Cardiac muscle cell (in vitro differentiated cells and primary cell): ENCODE data around the gene C2CD4B. TPM values are rescaled to one million over a fixed set of nuclear protein-coding genes. Genes with fewer than 3 reads are reported as not detected.

ENCODE experiments used
- DNase-seq, 2 donors: peaks; one replicate each; pipeline versions ENCODE4 v3.0.0 to v3.0.0-alpha.2; 2010 to 2017; ENCODE audit warnings: low read depth in 1 of 2, low spot score in 1 of 2
- H3K27ac ChIP-seq: fragments of 200-600 bp; sonication (generic); 2 replicates; pipeline ENCODE4 v1.5.1; 2016
- H3K27me3 ChIP-seq: fragments of 200-600 bp; sonication (generic); 2 replicates; pipeline ENCODE4 v1.6.0; 2016; ENCODE audit warnings: control low read depth
- H3K36me3 ChIP-seq: fragments of 200-600 bp; sonication (generic); 2 replicates; pipeline ENCODE4 v1.5.1; 2016; ENCODE audit warnings: control low read depth
- H3K4me1 ChIP-seq: fragments of 200-600 bp; sonication (generic); 2 replicates; pipeline ENCODE4 v1.8.1; 2017; ENCODE audit warnings: low read depth, mild to moderate bottlenecking, mixed run types
- H3K4me3 ChIP-seq: fragments of 200-600 bp; sonication (generic); 2 replicates; pipeline ENCODE4 v1.5.1; 2016; ENCODE audit warnings: mild to moderate bottlenecking
- H3K9me3 ChIP-seq: fragments of 200-600 bp; sonication (generic); 2 replicates; pipeline ENCODE4 v1.5.1; 2017; ENCODE audit warnings: low read depth, mild to moderate bottlenecking, control low read depth
- polyA plus RNA-seq: library from polyadenylated mRNA; unstranded; fragments of >200 nt; fragmentation: Nextera tagmentation; extraction: Ambion mirVana; gene quantifications from 2 replicates; pipeline ENCODE4 v1.2.1, GENCODE V29; 2016
- total RNA-seq: library from RNA; depleted of rRNA; stranded (reverse); fragments of >200 nt; gene quantifications from 2 replicates; pipeline ENCODE4 v1.2.3, GENCODE V29; 2016
- TF ChIP-seq, protein P1 (sequence below): IDR thresholded peaks from 2 replicates; pipeline ENCODE4 v1.5.1; 2012; ENCODE audit warnings: low read depth, mild to moderate bottlenecking, low read length

C2CD4B gene
- total and polyA plus RNA-seq, 2 experiments from 2014 or later, result 0.15 TPM; not detected in 1

DNA sequence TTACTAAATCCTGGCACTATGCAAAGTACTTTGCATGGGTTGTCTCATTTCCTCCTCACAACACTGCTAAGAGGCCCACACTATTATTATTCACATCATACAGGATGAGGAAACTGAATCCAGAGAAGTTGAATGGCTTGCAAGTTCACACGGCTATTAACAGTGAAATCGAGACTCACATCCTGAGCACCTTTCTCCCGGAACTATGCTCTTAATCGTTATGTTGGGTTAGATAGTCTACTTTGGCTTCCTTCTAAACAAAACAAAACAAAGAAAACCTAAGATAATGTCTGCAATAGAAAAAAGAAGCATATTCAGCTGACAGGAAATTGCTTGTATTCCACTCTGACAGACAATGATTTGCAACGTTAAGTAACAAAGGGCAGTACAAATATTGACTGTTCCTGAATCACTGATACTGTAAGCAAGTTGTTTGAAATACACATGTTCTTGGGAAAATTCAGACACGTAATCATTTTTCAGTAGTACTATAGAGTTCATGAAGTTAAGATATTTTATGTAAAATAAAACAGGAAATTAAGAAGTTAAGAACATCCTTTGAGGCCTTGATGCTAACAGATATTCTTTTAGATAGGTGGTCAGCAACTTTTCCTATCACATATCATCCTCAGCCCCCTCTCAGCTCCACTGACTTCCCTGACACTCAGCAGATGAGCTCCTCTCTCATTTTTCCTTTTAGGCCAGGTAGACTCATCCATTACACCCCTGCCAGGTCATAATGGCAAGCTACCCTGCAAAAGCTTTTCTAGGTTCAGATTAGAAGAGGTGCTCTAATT, 40.7 kb downstream of the C2CD4B start:
- H3K4me1 ChIP-seq, result no peaks in the 10 kb centered on the region
- H3K27me3 ChIP-seq, result no peaks in the 10 kb centered on the region
- no peaks in the 10 kb centered on the region for H3K36me3 ChIP-seq
- TF ChIP-seq, protein P1, sequence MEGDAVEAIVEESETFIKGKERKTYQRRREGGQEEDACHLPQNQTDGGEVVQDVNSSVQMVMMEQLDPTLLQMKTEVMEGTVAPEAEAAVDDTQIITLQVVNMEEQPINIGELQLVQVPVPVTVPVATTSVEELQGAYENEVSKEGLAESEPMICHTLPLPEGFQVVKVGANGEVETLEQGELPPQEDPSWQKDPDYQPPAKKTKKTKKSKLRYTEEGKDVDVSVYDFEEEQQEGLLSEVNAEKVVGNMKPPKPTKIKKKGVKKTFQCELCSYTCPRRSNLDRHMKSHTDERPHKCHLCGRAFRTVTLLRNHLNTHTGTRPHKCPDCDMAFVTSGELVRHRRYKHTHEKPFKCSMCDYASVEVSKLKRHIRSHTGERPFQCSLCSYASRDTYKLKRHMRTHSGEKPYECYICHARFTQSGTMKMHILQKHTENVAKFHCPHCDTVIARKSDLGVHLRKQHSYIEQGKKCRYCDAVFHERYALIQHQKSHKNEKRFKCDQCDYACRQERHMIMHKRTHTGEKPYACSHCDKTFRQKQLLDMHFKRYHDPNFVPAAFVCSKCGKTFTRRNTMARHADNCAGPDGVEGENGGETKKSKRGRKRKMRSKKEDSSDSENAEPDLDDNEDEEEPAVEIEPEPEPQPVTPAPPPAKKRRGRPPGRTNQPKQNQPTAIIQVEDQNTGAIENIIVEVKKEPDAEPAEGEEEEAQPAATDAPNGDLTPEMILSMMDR, result no peak
- H3K4me3 ChIP-seq, result no peak overlapping the region
- no peak overlapping the region for H3K27ac ChIP-seq
- no peaks in the 10 kb centered on the region for H3K9me3 ChIP-seq
- DNase-seq, result peak in 1 of 2 donors; percentile 60

DNA sequence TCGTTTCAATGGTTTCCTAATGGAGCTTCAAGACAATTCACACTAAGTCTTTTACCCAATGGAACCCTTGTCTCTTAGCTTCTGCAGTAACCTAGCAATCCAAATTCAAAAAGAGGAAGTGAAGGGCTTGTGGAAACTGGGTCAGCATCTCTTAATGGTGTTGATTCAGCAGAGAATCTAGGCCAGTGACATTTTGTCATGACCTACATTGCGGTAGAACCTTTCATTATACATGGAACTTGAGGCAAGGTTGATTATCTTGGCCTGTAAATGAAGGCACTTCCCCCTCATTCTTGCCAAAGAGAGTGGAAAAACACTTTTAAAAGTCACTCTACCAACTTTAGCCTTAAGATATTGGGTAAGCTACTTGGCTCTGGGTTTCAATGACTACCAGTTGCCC, 42.8 kb downstream of the C2CD4B start:
- Histone ChIP-seq H3K9me3 (no peaks in the 10 kb centered on the region), H3K27ac (no peak overlapping the region), H3K4me1 (no peaks in the 10 kb centered on the region), H3K36me3 (no peaks in the 10 kb centered on the region), H3K27me3 (no peaks in the 10 kb centered on the region), H3K4me3 (no peak overlapping the region)
- DNase-seq, result no peak
- TF ChIP-seq, protein P1, result no peak

DNA sequence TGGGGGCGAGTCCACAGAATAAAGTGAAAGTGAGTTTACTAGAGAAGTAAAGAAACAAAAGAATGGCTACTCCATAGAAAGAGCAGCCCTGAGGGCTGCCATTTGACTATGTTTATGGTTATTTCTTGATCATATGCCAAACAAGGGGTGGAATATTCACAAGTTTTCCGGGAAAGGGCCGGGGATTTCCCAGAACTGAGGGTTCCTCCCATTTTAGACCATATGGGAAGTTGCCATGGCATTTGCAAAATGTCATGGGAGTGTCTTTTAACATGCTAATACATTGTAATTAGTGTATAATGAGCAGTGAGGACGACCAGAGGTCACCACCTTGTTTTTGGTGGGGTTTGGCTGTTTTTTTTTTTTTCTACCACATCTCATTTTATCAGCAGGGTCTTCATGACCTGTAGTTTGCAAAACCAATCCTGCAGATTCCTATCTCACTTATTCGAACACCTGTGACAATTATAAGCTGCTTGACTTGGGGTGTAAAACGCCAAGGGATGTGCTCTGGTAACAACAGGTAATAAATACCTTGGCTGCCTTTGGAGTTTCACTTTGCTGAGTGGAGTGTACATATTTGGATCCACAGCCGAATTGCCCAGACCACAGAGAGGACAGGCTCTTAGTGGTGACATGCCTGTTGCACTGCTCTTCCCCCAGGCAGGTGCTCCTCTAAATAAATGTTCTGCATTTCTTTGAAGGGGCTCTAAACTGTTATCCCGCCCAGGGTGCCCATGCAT, 43.6 kb downstream of the C2CD4B start:
- H3K27me3 ChIP-seq, result no peaks in the 10 kb centered on the region
- no peaks in the 10 kb centered on the region for H3K4me1 ChIP-seq
- TF ChIP-seq, protein P1, result no peak
- no peaks in the 10 kb centered on the region for H3K36me3 ChIP-seq
- DNase-seq, result no peak
- H3K4me3 ChIP-seq, result no peak overlapping the region
- H3K9me3 ChIP-seq, result no peaks in the 10 kb centered on the region
- H3K27ac ChIP-seq, result no peak overlapping the region

DNA sequence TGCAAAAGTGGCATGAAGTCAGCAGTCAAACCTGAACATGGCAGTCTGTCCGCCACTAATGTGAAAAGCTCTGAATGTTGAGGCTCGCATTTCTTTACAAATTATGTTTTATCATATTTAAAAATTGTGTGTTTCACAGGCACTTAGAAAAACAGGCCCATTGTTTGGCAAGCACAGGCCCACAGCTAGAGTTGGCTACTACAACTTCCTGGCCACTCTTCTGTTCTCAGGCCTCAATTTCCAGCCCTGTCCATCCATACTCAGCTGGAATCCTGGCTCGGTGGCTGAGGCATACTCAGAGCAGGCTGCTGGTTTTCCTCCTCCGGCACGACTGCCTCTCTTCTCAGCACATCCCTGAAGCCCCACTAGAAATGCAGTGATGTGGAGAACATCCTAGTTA, 44.3 kb downstream of the C2CD4B start:
- Histone ChIP-seq H3K9me3 (no peaks in the 10 kb centered on the region), H3K4me1 (no peaks in the 10 kb centered on the region), H3K27me3 (no peaks in the 10 kb centered on the region), H3K36me3 (no peaks in the 10 kb centered on the region), H3K27ac (no peak overlapping the region), H3K4me3 (no peak overlapping the region)
- TF ChIP-seq, protein P1, result no peak
- DNase-seq, result no peak

DNA sequence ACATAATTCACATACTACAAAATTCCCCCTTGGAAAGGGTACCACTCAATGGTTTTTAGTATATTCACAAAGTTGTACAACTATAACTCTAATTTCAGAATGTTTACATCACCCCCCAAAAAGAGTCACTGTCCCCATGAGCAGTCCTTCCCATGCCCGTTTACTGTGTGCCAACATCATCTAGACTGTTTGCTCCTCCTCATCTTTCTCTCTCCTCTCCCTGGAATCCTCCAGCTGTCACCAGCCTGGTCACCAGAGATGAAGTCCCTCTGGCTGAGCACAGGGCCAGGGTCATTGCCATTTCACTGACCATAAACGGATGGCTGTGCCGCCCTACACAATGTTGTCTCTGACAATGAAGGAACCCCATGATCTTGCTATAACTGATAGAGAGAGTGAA, 45.2 kb downstream of the C2CD4B start:
- DNase-seq, result no peak
- Histone ChIP-seq H3K27ac (no peak overlapping the region), H3K4me3 (no peak overlapping the region), H3K36me3 (no peaks in the 10 kb centered on the region), H3K4me1 (no peaks in the 10 kb centered on the region), H3K27me3 (no peaks in the 10 kb centered on the region), H3K9me3 (no peaks in the 10 kb centered on the region)
- TF ChIP-seq, protein P1, result no peak
